Gastroesophageal sphincter (tissue), 3 donors: ENCODE measurements around the gene EHMT1.

ENCODE experiments used
- CTCF ChIP-seq, 4 experiments: fragments of 200-600 bp in 2 of 4; fragments of 450-650 bp in 2 of 4; sonication (generic) in 1 of 4; IDR thresholded peaks; one replicate each; pipeline ENCODE4 v1.5.1; 2017 to 2019; ENCODE audit warnings: antibody characterized with exemption in 4 of 4, mild to moderate bottlenecking in 2 of 4, moderate library complexity in 2 of 4
- EP300 ChIP-seq: sonication (generic); formaldehyde crosslinking; IDR thresholded peaks from one replicate; pipeline ENCODE4 v1.6.1; 2017; ENCODE audit warnings: antibody characterized with exemption, mild to moderate bottlenecking
- POLR2AphosphoS5 ChIP-seq: sonication (generic); formaldehyde crosslinking; IDR thresholded peaks from one replicate; pipeline ENCODE4 v1.6.1; 2017; ENCODE audit warnings: antibody characterized with exemption

GRCh38 chr9:137665226-137665625, 46.4 kb downstream of the EHMT1 start:
- TF ChIP-seq CTCF (IDR thresholded peaks at IDR 0.05) = no peak
- no peak for TF ChIP-seq EP300
- no peak for TF ChIP-seq POLR2AphosphoS5
